Measurements from ENCODE around the gene RERG.

Gene RERG

GRCh38 chr12:15184484-15184883 is 36.7 kb downstream of the RERG start:
- DNase-seq = no peak

DNA sequence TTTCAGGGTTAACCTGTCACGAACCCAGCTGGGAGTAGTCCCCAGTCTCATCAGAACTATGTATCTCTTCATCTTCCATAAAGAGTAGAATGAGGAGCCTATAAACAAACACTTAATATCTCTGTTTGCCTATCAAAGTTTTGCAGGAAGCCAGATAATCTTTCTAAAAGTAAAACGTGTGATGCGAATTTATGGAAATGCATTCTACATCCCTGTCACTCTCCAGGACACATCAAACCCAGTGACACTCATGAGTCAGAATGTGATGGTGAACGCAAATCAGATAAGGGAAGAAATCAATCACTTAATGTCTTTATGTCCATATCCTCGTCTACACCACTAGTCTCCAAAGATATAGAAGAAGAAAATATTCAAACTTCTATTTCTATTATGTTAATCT is 37.4 kb downstream of the RERG start:
- no peak for DNase-seq

DNA sequence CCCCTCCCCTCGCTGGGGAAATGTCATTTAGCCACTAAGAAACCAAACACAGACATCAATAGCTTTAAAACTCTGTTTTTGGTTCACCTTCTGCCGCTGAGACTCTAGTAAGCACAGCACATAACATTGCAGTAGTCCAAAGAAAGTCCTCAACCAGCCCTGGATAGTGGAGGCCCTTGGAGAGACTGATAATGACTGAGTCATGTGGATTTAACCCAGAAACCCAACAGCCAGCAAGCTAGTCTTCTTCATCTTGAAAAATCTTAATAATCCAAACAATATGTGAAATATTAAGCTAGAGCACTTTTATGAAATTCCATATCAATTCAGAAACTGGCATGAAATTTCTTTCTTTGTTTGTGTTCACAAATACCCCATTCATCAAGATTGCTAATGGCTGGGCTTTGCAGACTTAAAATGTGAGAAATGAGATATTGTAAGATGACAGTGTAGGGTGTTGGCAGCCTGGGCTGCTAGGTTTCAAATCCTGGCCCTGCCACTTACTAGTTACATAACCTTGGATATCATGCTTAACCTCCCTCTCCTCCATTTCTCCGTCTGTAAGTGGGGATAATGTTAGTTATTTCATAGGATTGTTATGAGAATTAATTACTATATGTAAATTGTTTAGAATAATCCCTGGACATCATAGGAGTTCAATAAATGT is 40.1 kb downstream of the RERG start:
- DNase-seq = no peak

DNA sequence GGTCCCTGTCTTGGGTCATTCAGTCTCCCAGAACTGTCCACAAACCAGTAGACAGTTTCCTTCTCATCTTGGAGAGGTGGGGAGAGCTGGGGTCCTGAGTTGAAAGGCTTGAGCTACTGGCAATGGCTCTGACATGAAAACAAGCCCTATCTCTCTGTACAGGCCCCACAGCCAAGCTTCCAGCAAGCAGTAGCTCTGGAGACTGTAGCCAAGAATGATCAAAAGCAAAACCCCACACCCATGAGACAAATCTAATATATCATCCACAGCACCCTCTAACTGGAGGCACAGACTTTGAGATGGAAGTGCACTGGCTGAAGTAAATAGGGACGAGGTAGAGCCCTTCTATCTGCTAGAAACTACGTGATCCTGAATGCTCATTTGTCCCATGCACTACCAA is 40.9 kb downstream of the RERG start:
- DNase-seq = no peak

DNA sequence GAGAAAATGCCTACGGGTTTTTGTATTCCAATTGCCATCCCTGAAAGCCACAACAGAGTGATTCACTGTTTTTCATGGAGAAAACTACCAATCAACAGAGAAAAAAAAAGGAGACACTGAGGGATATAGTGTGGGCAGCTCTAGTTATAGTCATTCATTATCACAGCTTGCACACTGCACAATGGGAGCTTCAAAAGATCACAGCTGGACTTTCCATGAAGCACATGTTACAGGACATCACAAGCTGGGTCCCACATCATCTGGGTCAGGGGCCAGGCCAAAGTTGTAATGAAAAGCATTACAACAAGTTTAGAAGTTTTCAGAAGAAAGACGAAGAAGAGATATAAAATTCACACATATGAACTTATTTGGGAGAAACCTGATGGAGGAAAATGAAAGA is 41.5 kb downstream of the RERG start:
- no peak for DNase-seq

- DNase-seq = no peak
Measured at GRCh38 chr12:15173142-15173541, 48.1 kb downstream of the RERG start.

DNA sequence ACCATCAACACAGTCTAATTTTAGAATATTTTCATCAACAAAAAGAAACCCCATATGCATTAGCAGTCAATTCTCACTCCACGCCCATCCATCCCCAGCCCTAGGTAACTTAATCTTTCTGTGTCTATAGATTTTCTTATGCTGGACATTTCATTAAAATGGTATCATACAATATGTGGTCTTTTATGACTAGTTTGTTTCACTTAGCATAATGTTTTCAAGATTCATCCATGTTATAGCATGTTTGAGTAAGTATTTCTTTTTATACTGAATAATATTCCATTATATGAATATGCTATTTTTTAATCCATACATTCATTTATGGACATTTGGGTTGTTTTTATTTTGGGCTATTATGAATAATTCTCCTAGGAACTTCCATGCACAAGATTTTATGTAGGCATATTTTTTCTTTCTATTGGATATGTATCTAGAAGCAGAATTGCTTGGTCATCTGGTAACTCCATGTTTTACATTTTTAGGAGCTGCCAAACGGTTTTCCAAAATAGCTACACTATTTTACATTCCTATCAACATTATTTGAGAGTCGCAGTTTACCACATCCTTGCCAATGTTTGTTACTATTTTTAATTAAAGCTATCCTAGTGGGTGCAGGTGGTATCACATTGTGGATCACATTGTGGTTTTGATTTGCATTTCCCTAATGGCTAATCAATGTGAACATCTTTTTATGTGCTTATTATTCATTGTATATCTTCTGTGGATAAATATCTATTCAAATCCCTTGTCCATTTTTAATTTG is 49.0 kb downstream of the RERG start:
- no peak for DNase-seq

DNA sequence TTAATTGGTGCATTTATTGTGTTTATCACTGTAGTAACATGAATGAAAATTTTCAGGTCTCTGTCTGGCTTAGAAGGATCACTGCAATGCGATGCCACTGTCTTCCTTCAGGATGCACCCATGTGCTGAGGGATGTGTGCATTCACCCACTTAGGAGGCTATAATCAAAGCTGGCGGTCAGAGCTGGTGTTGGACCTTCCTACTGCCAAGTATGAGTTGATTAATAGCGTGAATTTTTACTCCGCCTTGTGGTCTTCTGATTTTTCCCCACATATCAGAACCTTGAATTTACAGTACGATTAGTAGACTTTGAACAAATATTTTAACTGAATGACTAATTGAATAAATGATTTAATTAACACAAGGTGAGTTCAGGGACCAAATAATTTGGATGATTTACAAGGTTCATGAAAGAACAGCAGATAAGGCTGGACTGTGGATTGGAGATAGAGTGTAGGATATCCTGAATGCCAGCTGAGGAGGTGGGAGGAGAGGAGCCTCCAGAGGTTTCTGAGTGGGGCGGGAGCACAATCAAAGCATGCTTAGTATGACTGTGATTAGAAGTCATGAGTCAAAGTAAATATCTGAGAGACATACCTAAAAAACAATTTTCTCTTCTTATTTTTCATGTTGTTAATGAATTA is 50.1 kb downstream of the RERG start:
- no peak for DNase-seq

DNA sequence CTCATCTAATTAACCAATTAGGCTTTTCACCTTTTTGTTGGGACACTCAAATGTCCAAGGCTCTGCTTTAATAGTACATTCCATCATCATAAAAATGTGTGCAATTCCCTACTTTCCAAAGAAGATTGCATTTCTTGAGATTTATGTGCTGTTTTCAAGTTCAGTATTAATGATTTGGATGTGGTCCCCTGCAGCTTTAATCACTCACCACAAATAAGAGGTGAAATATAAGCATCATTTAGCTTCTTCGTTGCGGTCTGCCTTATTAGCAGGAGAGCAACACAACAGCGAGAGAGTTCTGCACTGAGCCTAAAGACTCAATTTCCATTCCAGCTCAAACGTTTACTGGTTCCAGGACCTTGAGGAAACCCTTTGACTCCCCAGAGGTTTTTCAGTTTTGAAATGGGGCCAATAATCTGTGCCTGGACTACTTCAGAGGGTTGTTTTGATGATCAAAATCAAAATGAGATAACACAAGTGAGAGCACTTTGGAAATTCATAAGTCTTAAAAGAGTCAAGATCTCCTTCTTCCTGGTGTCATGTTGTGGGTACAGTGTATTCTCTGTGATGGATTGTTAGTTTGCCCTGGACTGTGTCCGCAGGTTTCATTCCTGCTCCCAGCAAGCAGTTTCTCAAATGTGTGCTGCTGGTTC is 53.1 kb downstream of the RERG start:
- no peak for DNase-seq

GRCh38 chr12:15165012-15165659 is 56.1 kb downstream of the RERG start:
- DNase-seq = no peak

GRCh38 chr12:15163030-15163976 is 57.9 kb downstream of the RERG start:
- DNase-seq = no peak

DNA sequence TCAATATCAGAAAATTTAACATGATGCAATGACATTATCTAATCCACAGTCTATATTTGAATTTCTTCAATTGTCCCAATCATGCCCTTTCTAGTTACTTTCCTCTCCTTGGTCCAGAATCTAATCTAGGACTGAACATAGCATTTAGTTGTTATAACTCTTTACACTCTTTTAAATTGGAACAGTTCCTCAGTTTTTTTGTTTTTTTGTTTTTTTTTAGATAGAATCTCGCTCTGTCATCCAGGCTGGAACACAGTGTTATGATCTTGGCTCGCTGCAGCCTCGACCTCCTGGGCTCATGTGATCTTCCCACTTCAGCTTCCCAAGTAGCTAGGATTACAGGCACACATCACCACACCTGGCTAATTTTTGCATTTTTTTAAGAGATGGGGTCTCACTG is 63.1 kb downstream of the RERG start:
- no peak for DNase-seq

DNA sequence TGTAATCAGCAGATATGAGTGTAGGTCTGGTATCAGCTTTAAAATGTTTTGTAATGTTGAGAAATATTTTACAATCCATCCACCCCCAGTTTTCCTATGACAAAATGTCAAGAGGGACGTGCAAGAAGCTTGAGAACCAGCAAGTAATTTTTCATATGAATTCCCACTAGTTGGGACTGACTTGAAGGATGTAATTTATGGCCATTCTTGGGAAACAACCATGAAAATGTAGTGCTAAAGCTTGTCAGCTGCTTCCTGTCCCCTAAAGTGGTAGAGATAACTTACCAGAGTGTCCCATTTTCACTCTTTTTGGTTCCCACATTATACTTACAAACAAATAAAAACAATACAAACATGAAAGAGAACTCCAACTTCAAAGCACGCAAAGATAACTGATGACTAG is 63.9 kb downstream of the RERG start:
- DNase-seq = no peak

DNA sequence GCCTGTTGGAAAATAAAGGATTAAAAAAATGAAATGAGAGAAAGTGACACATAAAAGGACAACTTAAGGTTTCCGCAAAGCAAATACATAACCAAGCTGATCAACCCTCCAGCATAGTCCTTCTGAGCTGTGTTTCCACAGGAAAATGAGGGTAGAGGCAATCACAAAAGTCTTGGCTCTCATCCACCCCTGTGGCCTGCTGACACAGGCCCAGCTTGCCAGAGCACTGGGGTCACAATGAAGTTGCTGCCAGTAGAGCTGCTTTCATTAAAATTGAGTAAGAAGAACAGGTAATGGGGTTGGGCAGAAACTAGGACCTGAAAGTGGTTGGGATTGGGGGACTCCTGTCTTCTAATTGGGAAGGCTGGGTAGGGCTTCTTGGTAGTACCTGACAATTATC is 65.9 kb downstream of the RERG start:
- DNase-seq = no peak

- no peak for DNase-seq
Measured at GRCh38 chr12:15154103-15154502, 67.1 kb downstream of the RERG start.

DNA sequence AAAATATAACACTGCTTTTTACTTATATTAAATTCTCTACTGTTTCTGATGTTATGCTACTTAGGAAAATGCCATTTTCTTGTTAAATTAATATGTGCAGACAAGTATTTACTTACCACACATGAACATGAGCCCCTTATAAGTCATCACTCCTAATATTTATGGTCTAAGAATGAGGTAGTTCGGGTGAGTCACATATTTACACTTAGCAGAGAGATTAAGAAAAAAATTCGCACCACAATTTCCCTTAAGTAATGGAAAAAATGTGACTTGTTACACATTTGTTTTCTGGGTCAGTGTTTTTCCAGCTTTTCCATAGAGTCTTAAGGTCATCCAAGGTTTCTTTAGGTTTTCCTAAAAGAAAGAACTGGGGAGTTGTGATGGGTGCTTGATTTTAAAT is 68.3 kb downstream of the RERG start:
- no peak for DNase-seq

DNA sequence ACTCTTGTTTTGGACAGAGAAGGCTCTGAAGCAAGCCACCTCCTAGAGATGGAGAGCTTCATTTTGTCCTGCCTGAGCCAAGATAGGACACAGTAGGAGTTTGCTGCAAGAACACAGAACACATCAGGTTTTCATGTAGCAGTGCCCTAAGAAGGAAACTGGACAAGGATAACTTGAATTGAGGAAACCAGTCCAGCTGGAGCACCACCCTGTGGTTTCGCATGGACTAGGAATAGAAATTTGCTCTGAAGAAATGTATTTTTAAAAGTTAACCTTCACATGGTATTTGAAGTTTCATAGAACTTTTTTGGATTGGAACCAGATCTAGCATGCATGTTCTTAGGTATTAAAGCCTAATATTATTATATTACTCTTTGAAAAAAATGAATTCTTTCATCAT is 68.8 kb downstream of the RERG start:
- no peak for DNase-seq

DNA sequence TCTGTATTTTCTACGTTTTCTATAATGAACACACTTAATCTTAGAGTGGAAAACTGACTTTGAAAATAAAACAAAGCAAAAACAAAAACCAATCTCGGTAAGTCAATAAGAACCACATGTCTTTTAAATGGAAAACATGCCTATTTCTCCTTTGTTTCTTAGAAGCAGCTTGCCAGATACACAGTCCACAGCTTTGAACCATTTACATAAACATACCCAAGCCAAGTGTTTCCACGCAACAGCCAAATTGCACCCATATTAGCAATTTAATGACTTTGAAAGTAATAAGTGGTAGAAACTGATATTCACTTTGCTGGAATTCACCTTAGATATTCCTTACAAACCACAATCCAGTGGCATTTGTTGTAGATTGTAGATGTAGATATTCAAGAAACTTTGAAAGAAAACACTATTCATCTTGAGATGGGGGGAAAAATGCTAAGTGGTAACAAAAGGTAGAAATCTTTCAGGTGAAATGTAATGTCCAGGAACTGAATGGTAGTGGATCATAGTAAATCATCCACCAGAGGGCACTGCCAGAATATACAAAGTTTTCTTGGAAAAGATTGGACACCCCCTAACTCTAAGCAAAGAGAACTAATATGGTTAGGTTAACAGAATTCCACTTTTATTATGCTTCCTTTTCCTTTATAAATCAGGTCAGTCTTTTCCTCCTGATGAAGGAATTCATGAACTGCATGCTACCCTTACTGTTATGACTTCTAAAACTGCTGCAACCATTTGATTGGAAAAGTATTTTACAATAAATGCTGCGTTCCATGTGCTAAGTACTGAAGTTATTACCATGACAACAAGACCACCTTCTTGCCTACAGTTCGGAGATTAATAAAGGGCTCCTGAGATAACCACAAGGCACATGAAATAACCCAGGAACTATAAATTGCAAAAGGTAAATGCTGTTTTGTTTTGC is 69.8 kb downstream of the RERG start:
- no peak for DNase-seq

GRCh38 chr12:15146585-15146984 is 74.6 kb downstream of the RERG start:
- DNase-seq = no peak

GRCh38 chr12:15143467-15143866 is 77.8 kb downstream of the RERG start:
- DNase-seq = no peak

DNA sequence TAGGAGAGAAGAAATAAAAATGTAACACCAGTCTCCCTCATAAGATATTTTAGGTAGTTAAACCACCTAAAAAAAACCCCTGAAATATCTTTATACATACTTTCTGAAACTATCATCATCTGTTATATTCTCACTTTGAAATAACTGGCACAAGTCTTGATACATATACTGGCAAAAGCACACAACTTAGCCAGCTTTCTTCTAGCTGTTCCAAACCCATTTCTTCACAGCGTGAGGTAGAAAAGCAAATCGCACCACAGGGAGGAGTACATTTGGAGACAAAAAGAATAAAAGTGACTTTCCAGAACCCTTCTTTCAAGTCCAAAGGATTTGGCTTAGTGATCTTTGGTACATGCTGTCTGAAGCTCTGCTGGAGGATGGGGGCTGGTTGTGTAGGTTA is 78.5 kb downstream of the RERG start:
- DNase-seq = no peak

Measured in activated effector memory CD4-positive, alpha-beta T cell treated with Interleukin-2 at 50 U/mL for 16 hours (primary cell).